K562 (cell line): ENCODE results near the gene TBRG4. TPM values are rescaled to one million over a fixed set of nuclear protein-coding genes. Genes with fewer than 3 reads are reported as not detected.

Experiments
- ATAC-seq: fragments of 200-7000 bp; cut with Tn5 transposase; 3 replicates; pipeline ENCODE4 v1.9.1; 2020; ENCODE audit warnings: moderate library complexity
- BruUV-seq: library from RNA; stranded (reverse); fragments of 400-500 nt; replicated peaks from 2 replicates; lab custom pipeline; 2021; lab: Mats Ljungman, UMichigan
- CTCF ChIA-PET: fragments of 300-600 bp; formaldehyde crosslinking; extraction: SDS; loops from one replicate; lab custom pipeline; 2021; ENCODE audit warnings: low intra/inter-chr PET ratio; lab: Yijun Ruan, JAX
- POLR2A ChIA-PET: fragments of 300-600, 350-650 bp; sonication (Branson Sonifier 250); formaldehyde crosslinking; extraction: SDS; loops from one replicate; lab custom pipeline; 2021; ENCODE audit warnings: antibody characterized with exemption, inconsistent platforms; lab: Yijun Ruan, JAX
- DNase-seq, 4 experiments: peaks; one replicate each; pipeline versions ENCODE4 v3.0.0 to v3.0.0-alpha.2; 2011 to 2018; ENCODE audit warnings: low spot score in 3 of 4, mixed read lengths in 3 of 4; ENCODE audit errors: extremely low read depth in 1 of 4
- FAIRE-seq: peaks from 2 replicates; lab custom pipeline; 2011; peaks lifted over from hg19 to GRCh38; lab: Jason Lieb, UNC
- H2AFZ ChIP-seq: 2 replicates; pipeline ENCODE4 v1.6.0; 2011; ENCODE audit warnings: low read depth, low read length, control low read depth, inconsistent platforms
- H3K27ac ChIP-seq: fragments of 200-600 bp; 3 replicates; pipeline ENCODE4 v1.8.0; 2011; ENCODE audit warnings: low read depth, mild to moderate bottlenecking, control low read depth, inconsistent platforms, low read length, moderate library complexity, mixed read lengths; ENCODE audit errors: extremely low read depth
- H3K27me3 ChIP-seq, 2 experiments: fragments of 300-600 bp in 1 of 2; 2 replicates in 1 of 2; 3 replicates in 1 of 2; pipeline versions ENCODE4 v1.6.0 to v1.8.0; 2011; ENCODE audit warnings: inconsistent platforms in 2 of 2, low read length in 2 of 2, mild to moderate bottlenecking in 1 of 2, mixed read lengths in 1 of 2, moderate library complexity in 1 of 2; ENCODE audit not compliant: control insufficient read depth in 2 of 2, insufficient read depth in 2 of 2
- H3K36me3 ChIP-seq: fragments of 300-600 bp; 3 replicates; pipeline ENCODE4 v1.8.0; 2011; ENCODE audit warnings: mild to moderate bottlenecking, low read length, inconsistent platforms; ENCODE audit not compliant: control insufficient read depth, insufficient read depth
- H3K4me1 ChIP-seq, 2 experiments: fragments of 200-600 bp in 1 of 2; replicated peaks in 1 of 2; 2 replicates in 1 of 2; 3 replicates in 1 of 2; pipeline versions ENCODE4 v1.5.1 to v1.8.0; 2011; ENCODE audit warnings: inconsistent platforms in 2 of 2, low read length in 2 of 2, mild to moderate bottlenecking in 1 of 2, mixed read lengths in 1 of 2, moderate library complexity in 1 of 2; ENCODE audit not compliant: control insufficient read depth in 2 of 2, insufficient read depth in 2 of 2
- H3K4me2 ChIP-seq: 2 replicates; pipeline ENCODE4 v1.6.1; 2011; ENCODE audit warnings: low read length, control low read depth, inconsistent platforms, mixed read lengths; ENCODE audit not compliant: insufficient read depth
- H3K4me3 ChIP-seq: fragments of 200-600 bp; sonication (generic), shearing (Covaris generic); 2 replicates; pipeline ENCODE4 v1.5.1; 2016; ENCODE audit warnings: control low read depth, inconsistent platforms
- H3K79me2 ChIP-seq: fragments of 200-600 bp; 3 replicates; pipeline ENCODE4 v1.8.0; 2011; ENCODE audit warnings: low read length, inconsistent platforms; ENCODE audit not compliant: control insufficient read depth, insufficient read depth
- H3K9ac ChIP-seq, 2 experiments: 2 replicates each; pipeline versions ENCODE4 v1.6.0 to v1.6.1; 2011; ENCODE audit warnings: low read depth in 2 of 2, low read length in 2 of 2, control low read depth in 1 of 2, inconsistent platforms in 1 of 2, mild to moderate bottlenecking in 1 of 2, mixed read lengths in 1 of 2; ENCODE audit not compliant: insufficient read depth in 1 of 2
- H3K9me1 ChIP-seq: one replicate; pipeline ENCODE4 v1.6.0; 2011; ENCODE audit warnings: inconsistent platforms, mild to moderate bottlenecking, low read length, moderate library complexity; ENCODE audit not compliant: control insufficient read depth, insufficient read depth
- H3K9me3 ChIP-seq: replicated peaks from 2 replicates; pipeline ENCODE4 v1.5.1; 2011; ENCODE audit warnings: low read depth, low read length, inconsistent platforms; ENCODE audit not compliant: control insufficient read depth, insufficient read depth
- H4K20me1 ChIP-seq: replicated peaks from 2 replicates; pipeline ENCODE4 v1.6.1; 2011; ENCODE audit warnings: low read length, inconsistent platforms, mixed read lengths; ENCODE audit not compliant: control insufficient read depth, insufficient read depth
- CBFA2T3 ChIP-seq: fragments of 450-650 bp; IDR thresholded peaks from 2 replicates; pipeline ENCODE4 v1.6.1; 2017
- CTBP1 ChIP-seq: fragments of 450-650 bp; IDR thresholded peaks from 2 replicates; pipeline ENCODE4 v1.6.1; 2016; ENCODE audit warnings: borderline replicate concordance
- ESRRA ChIP-seq: fragments of 450-650 bp; IDR thresholded peaks from 2 replicates; pipeline ENCODE4 v1.6.1; 2014; ENCODE audit warnings: low read depth, mild to moderate bottlenecking, moderate library complexity, borderline replicate concordance
- HNRNPUL1 ChIP-seq: fragments of 200-400 bp; formaldehyde crosslinking; IDR thresholded peaks from 2 replicates; pipeline ENCODE4 v1.6.1; 2017; ENCODE audit warnings: low read length
- NEUROD1 ChIP-seq: fragments of 150-350 bp; IDR thresholded peaks from 2 replicates; pipeline ENCODE4 v1.6.1; 2014; ENCODE audit warnings: borderline replicate concordance, low read length, low read depth; ENCODE audit not compliant: partially characterized antibody
- PTBP1 ChIP-seq: fragments of 200-400 bp; formaldehyde crosslinking; IDR thresholded peaks from 2 replicates; pipeline ENCODE4 v1.6.1; 2017; ENCODE audit warnings: low read depth, low read length
- RBM39 ChIP-seq: fragments of 200-400 bp; formaldehyde crosslinking; optimal IDR thresholded peaks from 2 replicates; pipeline ENCODE3; 2018; ENCODE audit warnings: low read depth, low read length
- TGIF2 ChIP-seq: sonication (generic); formaldehyde crosslinking; IDR thresholded peaks from 2 replicates; pipeline ENCODE4 v1.8.1; 2022; ENCODE audit warnings: mild to moderate bottlenecking, missing genetic modification reagents, moderate library complexity
- THRAP3 ChIP-seq: fragments of 450-650 bp; IDR thresholded peaks from 2 replicates; pipeline ENCODE4 v1.6.1; 2016; ENCODE audit warnings: mild to moderate bottlenecking, inconsistent platforms, borderline replicate concordance
- ZNF274 ChIP-seq: IDR thresholded peaks from 2 replicates; pipeline ENCODE4 v1.6.1; 2011; ENCODE audit warnings: low read depth, mild to moderate bottlenecking, low read length, moderate library complexity, borderline replicate concordance
- ZNF407 ChIP-seq: fragments of 450-650 bp; IDR thresholded peaks from 2 replicates; pipeline ENCODE4 v1.6.1; 2016; ENCODE audit warnings: low read depth
- ZNF449 ChIP-seq: fragments of 250-450 bp; sonication (Bioruptor Pico); IDR thresholded peaks from 2 replicates; pipeline ENCODE4 v1.8.0; 2022; ENCODE audit warnings: moderate library complexity, mild to moderate bottlenecking, inconsistent platforms
- WGBS: fragments of 100-300 bp; shearing (Covaris generic); methylation state at CpG from one replicate; pipeline ENCODE4 v1.1.6; 2016; ENCODE audit warnings: low coverage, mixed read lengths; ENCODE audit not compliant: insufficient coverage; ENCODE audit errors: missing lambda C conversion rate; 5-methylcytosine and 5-hydroxymethylcytosine counted together
- in situ Hi-C: fragments of 300-500 bp; cut with MboI; formaldehyde crosslinking; loops from 4 replicates; pipeline ENCODE4 v1.15.0; 2018; ENCODE audit warnings: inconsistent platforms, mixed read lengths
- intact Hi-C: fragments of 100-400 bp; cut with micrococcal nuclease; formaldehyde crosslinking; loops from 2 replicates; pipeline ENCODE4 v1.14.2; 2022
- polyA plus RNA-seq, 8 experiments: library from polyadenylated mRNA; depleted of rRNA in 4 of 8; stranded (reverse) in 5 of 8; unstranded in 3 of 8; fragments of >200 nt; fragmentation: Nextera tagmentation in 2 of 8; fragmentation: Illumina TruSeq in 1 of 8; extraction: Ambion mirVana in 2 of 8; extraction: Trizol in 1 of 8; gene quantifications; 2 replicates each; pipeline versions ENCODE4 v1.2.1 to v1.2.3, GENCODE V29; 2011 to 2014; ENCODE audit warnings: inconsistent platforms in 1 of 8, missing spikeins in 1 of 8
- total RNA-seq, 7 experiments: library from RNA; depleted of rRNA in 6 of 7; stranded (reverse); fragments of >200 nt in 6 of 7; fragmentation: Illumina TruSeq in 2 of 7; extraction: Trizol in 2 of 7; gene quantifications; 2 replicates each; pipeline versions ENCODE4 v1.2.1 to v1.2.3, GENCODE V29; 2011 to 2021; ENCODE audit warnings: low replicate concordance in 1 of 7

TBRG4 gene
- total and polyA plus RNA-seq, 9 of the 15 experiments (the other 6 are each of a cell fraction or from before 2014, with no cell fraction given) = 11.2 to 322 (median 216) TPM

GRCh38 chr7:45066409-45066808, 45.1 kb downstream of the TBRG4 start:
- CTCF ChIA-PET = no interaction called here
- Histone ChIP-seq H3K27me3 (no peaks in the 10 kb centered on the region), H3K4me3 (no peak overlapping the region)
- no peak for ATAC-seq
- no peak for FAIRE-seq
- in situ Hi-C loops = no loop called here
- no peak for TF ChIP-seq HNRNPUL1
- TF ChIP-seq CTBP1 = no peak
- TF ChIP-seq TGIF2 (CRISPR knock-in tag) = no peak
- no peak for TF ChIP-seq THRAP3
- TF ChIP-seq ZNF274 = no peak
- no peak for TF ChIP-seq ZNF407
- TF ChIP-seq CBFA2T3 = no peak
- TF ChIP-seq ZNF449 (CRISPR knock-in tag) = no peak
- TF ChIP-seq RBM39 = no peak
- no peak for TF ChIP-seq PTBP1
- TF ChIP-seq ESRRA = no peak
- no peak for TF ChIP-seq NEUROD1
- TF ChIP-seq, all 486 proteins: peak for 0
- H3K36me3 ChIP-seq = peaks cover 72% of the 10 kb centered on the region
- H2AFZ ChIP-seq = no peak overlapping the region
- no peaks in the 10 kb centered on the region for H3K9me3 ChIP-seq
- POLR2A ChIA-PET = no interaction called here
- H3K9ac ChIP-seq = no peak overlapping the region
- H3K27ac ChIP-seq = no peak overlapping the region
- no peak for DNase-seq
- no peaks in the 10 kb centered on the region for H4K20me1 ChIP-seq
- H3K4me1 ChIP-seq = peaks cover 0 to 5% of the 10 kb centered on the region in 2 experiments; a peak in 1 of 5 replicates
- peaks cover 6% of the 10 kb centered on the region for H3K9me1 ChIP-seq
- intact Hi-C loops = no loop called here
- H3K4me2 ChIP-seq = no peak overlapping the region
- H3K79me2 ChIP-seq = peaks cover 10% of the 10 kb centered on the region; the same call in 2 of the 3 replicates
- 87% methylated on average over 7 of the region's 7 CpGs for WGBS
- BruUV-seq = no TSS peak
